COLO829 (cell line): ENCODE measurements around the gene CRIM1.

ENCODE experiments used
- DNase-seq: peaks from one replicate; pipeline ENCODE4 v3.0.0; 2012; ENCODE audit warnings: low spot score

Gene CRIM1

DNA sequence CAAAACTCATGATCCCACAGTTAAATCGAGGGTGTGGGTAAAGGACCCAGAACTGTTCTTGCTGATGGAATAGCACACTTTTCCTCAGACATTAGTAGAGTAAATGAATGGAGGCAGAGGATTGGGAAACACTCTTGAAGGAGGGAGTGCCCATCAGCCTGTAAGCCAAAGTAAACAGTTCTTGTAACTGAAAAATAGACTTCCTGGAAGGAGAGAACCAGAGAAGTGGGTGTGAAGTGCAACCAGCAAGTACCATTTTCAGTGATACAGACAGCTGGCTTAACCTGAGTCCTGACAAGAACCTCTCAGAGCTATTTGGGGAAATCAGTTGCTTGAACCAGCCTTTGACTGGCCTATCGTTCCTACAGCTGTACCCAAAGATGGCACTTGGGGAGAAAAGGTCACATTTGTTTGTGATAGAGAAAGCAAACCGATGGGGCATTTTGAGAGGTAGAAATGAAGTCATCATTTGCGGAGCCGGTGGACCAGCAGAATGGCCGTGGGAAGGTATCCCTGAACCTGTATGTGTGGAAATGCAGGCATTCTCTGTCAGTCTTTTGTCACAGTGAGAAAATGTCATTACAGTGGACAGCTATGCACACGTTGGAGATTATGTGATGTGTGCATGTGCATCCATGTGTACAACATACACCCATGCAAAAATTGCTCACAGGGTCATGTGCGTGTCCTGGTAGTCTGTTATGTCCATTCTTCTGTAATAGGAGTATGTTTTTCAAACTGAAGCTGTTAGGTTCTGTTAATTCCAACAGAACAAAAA is 17.8 kb downstream of the CRIM1 start:
- no peak for DNase-seq

DNA sequence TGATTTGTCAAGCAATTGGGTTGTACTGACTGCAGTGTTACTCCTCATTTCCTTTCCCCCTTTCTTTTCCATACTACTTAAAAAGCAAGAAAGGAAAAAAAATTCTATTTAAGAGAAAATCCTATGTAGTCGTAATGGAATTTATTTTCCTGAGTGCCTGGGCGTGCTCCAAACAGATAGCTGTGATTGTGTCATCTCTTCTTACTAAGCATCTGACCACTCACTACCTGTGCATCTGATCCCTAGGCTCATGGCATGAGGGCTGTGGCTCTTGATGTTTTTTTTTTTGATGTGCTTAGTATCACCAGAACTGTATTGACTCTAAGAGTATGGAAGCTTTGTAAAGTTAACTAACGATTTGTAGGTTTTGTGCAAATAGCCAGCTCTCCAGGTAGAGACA is 19.0 kb downstream of the CRIM1 start:
- no peak for DNase-seq

GRCh38 chr2:36376319-36376765 is 20.8 kb downstream of the CRIM1 start:
- DNase-seq: no peak

DNA sequence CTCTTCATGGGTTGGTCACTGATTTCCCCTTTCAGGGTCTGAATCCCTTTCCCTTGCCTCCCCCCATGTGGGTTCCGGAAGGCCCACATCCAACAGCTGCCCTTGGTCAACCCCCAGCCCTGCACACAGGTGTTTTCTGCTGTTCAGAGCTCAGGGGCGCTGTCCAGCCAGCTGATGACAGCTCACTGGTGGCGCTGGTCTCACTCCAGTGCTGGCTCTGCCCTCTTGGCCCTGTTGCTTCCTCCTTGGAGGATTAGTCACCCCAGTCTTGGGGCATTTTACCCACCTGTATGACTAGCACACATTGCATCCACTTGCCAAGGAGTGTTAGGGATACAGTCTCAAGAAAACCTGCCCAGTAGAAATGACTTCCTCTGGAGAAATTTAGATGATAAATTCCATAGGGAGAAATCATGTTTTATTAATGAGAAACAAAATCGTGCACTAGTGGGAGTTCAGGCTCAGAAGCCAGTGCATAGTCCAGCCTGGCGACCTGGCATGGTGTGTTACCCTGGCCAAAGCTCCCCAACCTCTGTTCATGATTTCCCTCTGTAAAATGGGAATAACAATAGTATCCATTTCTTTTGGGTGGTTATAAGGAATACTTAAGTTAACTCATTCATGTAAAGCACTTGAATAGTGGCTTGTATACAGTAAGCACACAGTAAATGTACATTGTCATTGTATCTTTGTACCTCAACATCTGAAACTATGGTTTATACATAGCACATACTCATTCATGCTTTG is 21.6 kb downstream of the CRIM1 start:
- no peak for DNase-seq

DNA sequence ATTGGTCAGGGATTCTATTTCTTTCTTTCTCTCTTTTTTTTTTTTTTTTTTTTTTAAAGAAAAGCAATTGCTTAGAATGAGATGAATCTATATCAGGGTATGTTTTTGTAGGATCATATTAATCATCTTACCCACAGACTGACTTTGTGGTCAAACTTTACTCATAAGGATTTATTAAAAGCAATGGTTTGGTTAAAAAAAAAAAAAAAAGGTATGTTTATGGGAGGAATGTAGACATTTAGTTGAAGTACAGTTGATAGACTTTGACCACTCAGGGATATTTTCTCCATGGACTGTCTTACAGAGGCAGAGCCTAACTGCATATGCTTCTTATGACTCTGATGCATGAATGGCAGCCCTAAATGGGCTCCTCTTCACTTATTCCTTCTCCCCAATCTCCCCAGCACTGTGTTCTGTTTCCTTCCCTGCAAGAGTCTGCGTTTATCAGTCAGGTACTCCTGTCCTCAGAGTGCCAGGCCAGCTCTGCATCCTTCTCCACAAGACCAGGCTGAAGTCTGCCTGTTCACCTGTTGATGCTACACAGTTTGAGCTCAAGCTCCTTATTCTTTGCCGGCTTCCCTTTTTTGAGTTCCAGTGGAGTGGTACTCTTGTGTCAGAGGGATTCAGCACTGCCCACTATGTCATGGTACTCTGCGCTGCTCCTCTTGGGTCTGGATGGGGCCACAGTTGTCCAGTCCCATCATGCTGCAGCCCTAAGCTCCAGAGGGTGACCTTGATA is 24.3 kb downstream of the CRIM1 start:
- no peak for DNase-seq

DNA sequence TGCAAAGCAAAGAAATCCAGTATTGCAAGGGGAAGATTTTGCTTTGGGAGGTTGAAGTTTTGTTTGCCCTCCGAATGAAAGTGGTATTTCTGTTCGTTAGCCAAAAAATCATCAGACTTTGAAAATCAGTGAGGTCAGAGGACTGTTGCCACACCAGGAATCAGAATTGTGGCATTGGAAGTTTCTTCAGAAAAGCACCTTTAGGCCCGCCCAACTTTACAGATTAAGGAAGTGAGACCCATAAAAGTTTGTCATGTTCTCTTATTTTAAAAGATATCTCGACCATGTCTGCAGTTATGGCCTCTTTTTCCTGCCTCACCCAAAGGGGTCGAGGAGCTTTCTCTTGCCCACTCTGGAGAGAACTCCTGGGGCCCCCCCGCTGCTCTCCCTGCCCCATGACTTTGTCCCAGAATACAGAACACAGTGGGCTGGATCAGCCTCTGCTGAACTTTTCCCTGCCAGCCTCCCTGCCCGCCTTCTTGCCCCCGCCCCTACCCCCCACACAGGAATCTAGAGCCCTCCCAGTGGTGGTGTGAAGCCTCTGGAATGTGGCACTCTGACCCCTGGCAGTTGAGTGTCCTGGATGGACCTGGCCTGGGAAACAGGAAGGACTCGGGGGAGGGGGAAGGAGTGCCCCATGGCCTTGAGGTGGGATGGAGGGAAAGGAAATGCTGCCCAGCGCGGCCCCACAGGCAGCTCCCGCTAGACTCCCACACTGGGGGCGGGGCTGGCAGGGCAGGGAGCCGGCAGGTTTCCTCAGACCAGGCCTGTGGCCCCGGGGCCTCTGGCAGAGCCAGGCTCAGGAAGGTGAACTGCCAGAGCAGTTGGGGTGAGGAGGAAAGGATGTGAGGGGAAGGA is 25.3 kb downstream of the CRIM1 start:
- no peak for DNase-seq

- DNase-seq: no peak
These were observed 26.4 kb downstream of the CRIM1 start for GRCh38 chr2:36381993-36382392.

GRCh38 chr2:36382472-36382871 is 26.9 kb downstream of the CRIM1 start:
- DNase-seq: no peak

DNA sequence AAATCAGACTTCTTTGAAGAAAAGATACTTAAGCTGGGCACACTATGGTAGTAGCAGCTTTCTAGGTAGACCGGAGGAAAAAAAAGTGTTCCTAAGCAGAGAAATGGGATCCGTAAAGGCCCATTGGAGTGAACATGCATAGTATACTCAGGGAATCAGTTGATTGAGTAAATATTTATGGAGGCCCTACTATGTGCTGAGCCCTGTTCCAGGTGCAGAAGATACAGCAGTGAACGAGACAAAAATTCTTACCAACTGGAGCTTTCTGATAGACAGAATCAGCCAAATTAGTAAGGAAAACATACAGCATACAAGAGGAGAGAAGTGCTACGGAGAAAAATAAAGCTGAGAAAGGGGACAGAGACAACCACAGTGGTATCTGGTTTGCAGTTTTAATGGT is 28.1 kb downstream of the CRIM1 start:
- no peak for DNase-seq

DNA sequence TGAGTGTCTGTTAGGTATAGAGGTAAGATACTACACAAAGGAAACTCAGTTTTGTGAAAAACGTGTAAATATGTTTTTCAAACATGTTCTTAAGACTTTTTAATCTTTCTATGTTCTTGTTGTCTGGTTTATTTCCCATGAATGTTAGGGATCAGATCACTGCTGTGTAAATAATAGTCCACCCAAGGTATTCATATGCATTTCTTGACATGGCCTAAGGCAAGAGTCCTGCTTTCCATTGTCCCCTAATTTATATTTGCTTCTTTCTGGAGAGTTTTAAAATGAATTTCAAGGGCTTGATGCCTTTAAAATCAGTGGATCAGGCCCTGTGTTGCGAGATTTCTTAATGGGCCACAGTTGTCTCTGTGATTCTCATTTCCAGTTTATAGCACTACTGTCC is 28.9 kb downstream of the CRIM1 start:
- no peak for DNase-seq

GRCh38 chr2:36385603-36386002 is 30.0 kb downstream of the CRIM1 start:
- DNase-seq: no peak

DNA sequence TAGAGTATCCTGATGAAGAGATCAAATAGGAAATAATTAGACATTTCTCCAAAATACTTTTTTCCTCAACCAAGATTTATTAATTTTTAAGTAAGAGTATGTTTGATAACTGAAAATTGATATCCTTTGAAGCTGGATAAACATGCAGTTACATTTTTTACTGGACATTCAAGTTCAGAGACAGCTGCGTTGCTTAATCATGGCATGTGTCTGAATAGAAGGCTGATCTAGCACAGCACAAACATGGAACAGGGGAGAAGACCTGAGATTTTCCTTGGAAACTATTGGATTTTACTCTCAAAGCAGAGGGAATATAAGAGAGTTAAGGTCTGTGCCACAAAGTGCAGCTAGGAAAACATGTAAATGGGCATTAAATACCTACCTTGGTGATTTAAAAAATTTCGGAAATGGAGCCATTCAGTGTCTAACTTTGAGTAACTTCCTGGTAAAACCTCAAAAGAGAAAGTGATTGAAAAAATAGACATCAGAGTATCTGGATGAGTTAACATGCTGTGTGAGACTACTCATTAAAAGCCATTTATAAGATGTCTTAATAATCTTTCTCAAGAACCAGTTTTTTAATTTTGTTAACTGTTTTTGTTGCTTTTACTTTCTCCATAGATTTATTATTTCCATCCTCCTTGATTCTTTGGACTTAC is 31.8 kb downstream of the CRIM1 start:
- DNase-seq: no peak

GRCh38 chr2:36388472-36388871 is 32.9 kb downstream of the CRIM1 start:
- no peak for DNase-seq

DNA sequence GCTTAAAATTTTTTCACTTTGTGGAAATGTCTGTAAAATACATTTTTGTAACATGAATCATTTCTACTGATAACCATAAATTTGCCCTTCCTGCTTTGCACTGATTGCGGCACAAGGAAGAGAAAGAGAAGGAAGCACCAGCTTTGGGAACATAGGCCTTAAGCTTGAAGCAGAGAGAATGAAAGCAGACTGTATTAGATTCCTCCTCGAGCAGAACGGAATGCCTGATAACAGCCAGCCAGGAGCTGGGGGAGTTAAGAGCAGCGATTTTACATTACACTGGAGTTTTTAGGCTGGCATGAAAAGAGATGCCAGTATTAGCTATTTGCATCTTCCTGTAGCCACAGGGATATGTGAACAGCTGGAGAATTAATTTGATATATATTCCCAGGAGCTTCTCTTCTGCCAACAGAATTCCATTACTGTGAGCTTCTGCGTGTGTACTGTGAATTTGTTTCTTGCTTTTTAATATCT is 33.5 kb downstream of the CRIM1 start:
- no peak for DNase-seq

DNA sequence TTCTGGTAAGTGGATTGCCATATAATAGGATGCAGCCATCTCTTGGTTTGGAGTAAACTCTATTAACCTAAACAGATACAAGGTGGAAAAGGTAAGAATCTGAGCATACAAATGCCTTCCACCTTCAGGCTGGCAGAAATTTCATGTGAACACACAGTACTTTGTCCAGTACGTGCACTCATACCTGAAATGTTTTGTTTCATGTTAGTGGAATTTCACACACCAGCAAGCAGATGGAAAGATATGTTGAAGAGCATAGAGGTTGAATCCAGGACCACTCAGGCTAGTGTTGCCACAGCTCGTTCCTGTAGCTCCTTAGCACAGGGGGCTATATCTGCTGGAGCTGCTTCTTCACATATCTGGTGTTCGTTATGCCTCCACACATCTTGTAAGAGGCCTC is 34.0 kb downstream of the CRIM1 start:
- no peak for DNase-seq

- DNase-seq: no peak
These were observed 37.1 kb downstream of the CRIM1 start for GRCh38 chr2:36392571-36393255.

- DNase-seq: no peak
These were observed 38.2 kb downstream of the CRIM1 start for GRCh38 chr2:36393738-36394256.

DNA sequence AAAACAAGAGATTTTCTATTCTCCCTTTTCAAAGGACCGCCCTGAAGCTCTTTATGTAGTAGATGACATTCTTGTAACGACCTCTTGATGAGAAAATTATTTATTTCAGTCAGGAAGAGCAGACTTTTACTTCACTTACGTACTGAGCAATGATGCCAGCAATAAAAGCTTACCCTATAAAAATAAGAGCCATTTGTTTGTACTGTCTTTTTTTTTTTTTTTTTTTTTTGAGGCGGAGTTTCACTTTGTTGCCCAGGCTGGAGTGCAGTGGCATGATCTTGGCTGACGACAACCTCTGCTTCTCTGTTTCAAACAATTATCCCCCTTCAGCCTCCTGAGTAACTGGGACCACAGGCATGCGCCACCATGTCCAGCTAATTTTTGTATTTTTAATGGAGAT is 39.2 kb downstream of the CRIM1 start:
- no peak for DNase-seq

GRCh38 chr2:36395866-36396265 is 40.3 kb downstream of the CRIM1 start:
- no peak for DNase-seq

GRCh38 chr2:36396878-36397539 is 41.4 kb downstream of the CRIM1 start:
- DNase-seq: no peak
